Mononuclear cell (primary cell): ENCODE measurements around the gene MMGT1. TPM values are rescaled to one million over a fixed set of nuclear protein-coding genes. Genes with fewer than 3 reads are reported as not detected.

ENCODE experiments used
- H3K27me3 ChIP-seq: 2 replicates; pipeline ENCODE4 v1.6.0; 2011; ENCODE audit warnings: low read length, control low read depth; ENCODE audit not compliant: insufficient read depth
- H3K4me1 ChIP-seq: 2 replicates; pipeline ENCODE4 v1.5.1; 2011; ENCODE audit warnings: mild to moderate bottlenecking, low read length, control low read depth; ENCODE audit not compliant: insufficient read depth
- H3K4me3 ChIP-seq: 2 replicates; pipeline ENCODE4 v1.5.1; 2011; ENCODE audit warnings: mild to moderate bottlenecking, low read length, moderate library complexity
- H3K9me3 ChIP-seq: 2 replicates; pipeline ENCODE4 v1.5.1; 2011; ENCODE audit warnings: low read depth, mild to moderate bottlenecking, control low read depth, low read length
- total RNA-seq: library from RNA; depleted of rRNA; stranded (reverse); fragments of >200 nt; gene quantifications from one replicate; pipeline ENCODE4 v1.2.3, GENCODE V29; 2012

The MMGT1 gene
- total RNA-seq: 36.6 TPM

GRCh38 chrX:135973548-135974278 is at the start of gene MMGT1:
Gene MMGT1, minus strand, starts transcription at chrX:135973988. Its CDS starts 313 bp downstream, at chrX:135973675.
- Histone ChIP-seq H3K4me1 (peaks cover 18% of the 10 kb centered on the region), H3K27me3 (no peaks in the 10 kb centered on the region), H3K4me3 (peak within 1 kb of the TSS; percentile 80), H3K9me3 (no peaks in the 10 kb centered on the region)

DNA sequence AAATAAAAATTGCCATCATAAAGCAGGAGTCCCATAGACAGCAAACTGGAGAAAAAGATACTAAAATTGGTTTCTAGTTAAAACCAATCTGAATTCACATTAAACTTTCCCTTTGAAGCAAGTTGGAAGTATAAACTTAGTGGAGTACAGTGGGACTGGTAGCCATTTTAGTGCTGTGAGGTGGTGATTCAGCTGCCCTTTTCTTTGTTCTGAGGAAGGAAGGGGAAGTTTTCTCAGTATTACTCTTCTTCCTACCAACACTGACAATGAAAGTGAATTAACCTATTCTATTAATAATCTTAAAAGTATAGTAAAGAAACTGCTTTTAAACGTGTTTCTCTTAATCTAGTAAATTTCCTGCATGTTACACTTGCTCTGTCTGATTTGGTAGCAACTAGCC is 48.1 kb upstream of the MMGT1 start:
- no peaks in the 10 kb centered on the region for H3K4me1 ChIP-seq
- H3K4me3 ChIP-seq: no peak overlapping the region
- H3K9me3 ChIP-seq: no peaks in the 10 kb centered on the region
- H3K27me3 ChIP-seq: no peaks in the 10 kb centered on the region

GRCh38 chrX:136021160-136021559 is 47.4 kb upstream of the MMGT1 start:
- Histone ChIP-seq H3K4me3 (no peak overlapping the region), H3K9me3 (no peaks in the 10 kb centered on the region), H3K4me1 (no peaks in the 10 kb centered on the region), H3K27me3 (no peaks in the 10 kb centered on the region)

DNA sequence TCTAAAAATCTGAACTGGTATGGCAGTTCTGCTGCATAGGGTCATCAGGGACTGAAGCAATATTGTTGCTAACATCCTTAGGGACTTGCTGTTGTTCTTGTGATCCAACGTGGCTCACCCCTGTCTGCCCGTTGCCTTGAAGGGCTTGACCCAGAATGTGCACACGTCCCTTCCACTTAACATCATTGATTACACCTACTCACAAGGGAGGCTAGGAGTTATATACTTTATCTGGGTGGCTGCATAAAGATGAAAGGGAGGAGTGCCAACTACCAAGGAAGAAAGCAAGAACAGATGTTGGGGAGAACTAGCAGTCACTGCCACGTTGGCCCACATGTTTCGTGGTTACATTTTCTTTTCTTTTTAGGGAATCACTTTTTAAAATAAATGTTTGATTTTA is 45.4 kb upstream of the MMGT1 start:
- no peak overlapping the region for H3K4me3 ChIP-seq
- no peaks in the 10 kb centered on the region for H3K27me3 ChIP-seq
- no peaks in the 10 kb centered on the region for H3K4me1 ChIP-seq
- no peaks in the 10 kb centered on the region for H3K9me3 ChIP-seq

DNA sequence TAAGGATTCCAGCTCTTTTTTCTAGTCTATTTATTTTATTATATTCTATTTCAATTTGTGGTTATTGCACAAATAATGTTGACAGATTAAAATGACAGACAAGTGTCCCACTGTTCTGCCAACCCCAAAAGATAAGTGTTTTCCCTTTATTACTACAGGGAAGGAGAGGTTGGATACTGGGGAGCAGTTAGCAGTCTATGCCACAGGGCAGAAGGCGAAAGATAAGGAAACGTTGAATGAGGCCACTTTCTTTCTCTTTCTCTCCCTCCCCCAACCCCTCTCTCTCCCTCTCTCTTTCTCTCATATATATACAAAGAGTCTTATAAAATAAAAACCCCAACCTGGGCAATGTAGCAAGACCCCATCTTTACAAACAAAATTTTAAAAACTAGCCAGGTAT is 43.1 kb upstream of the MMGT1 start:
- no peaks in the 10 kb centered on the region for H3K9me3 ChIP-seq
- no peak overlapping the region for H3K4me3 ChIP-seq
- no peaks in the 10 kb centered on the region for H3K4me1 ChIP-seq
- no peaks in the 10 kb centered on the region for H3K27me3 ChIP-seq

GRCh38 chrX:136015016-136015415 is 41.2 kb upstream of the MMGT1 start:
- H3K4me1 ChIP-seq: no peaks in the 10 kb centered on the region
- H3K4me3 ChIP-seq: no peak overlapping the region
- H3K9me3 ChIP-seq: no peaks in the 10 kb centered on the region
- H3K27me3 ChIP-seq: no peaks in the 10 kb centered on the region

DNA sequence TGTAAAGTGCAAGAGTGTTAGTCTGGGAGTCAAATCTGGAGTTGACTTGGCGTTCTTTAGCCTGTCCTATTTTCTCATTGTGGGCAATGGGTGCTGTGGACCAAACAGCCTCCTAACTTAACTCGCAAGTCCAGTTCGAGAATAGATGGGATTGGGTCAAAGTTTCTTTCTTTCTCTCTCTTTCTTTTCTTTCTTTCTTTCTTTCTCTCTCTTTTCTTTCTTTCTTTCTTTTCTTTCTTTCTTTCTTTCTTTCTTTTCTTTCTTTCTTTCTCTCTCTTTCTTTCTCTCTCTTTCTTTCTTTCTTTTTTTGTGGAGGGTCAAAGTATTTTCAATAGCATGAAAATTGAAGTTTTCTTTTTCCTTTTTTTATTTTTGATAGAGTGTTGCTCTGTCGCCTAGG is 14.5 kb upstream of the MMGT1 start:
- Histone ChIP-seq H3K4me3 (no peak overlapping the region), H3K27me3 (no peaks in the 10 kb centered on the region), H3K4me1 (peaks cover 25% of the 10 kb centered on the region), H3K9me3 (no peaks in the 10 kb centered on the region)

- H3K9me3 ChIP-seq: no peaks in the 10 kb centered on the region
- H3K27me3 ChIP-seq: no peaks in the 10 kb centered on the region
- H3K4me3 ChIP-seq: peak overlapping the region; percentile 65
- H3K4me1 ChIP-seq: peaks cover 45% of the 10 kb centered on the region
These were observed 12.2 kb upstream of the MMGT1 start for GRCh38 chrX:135985973-135986310.

GRCh38 chrX:135985157-135985972 is 11.6 kb upstream of the MMGT1 start, which contains the start of gene SLC9A6:
Gene SLC9A6, plus strand, starts transcription at chrX:135985435. Its CDS starts 224 bp downstream, at chrX:135985659.
- Histone ChIP-seq H3K27me3 (no peaks in the 10 kb centered on the region), H3K4me1 (peaks cover 48% of the 10 kb centered on the region), H3K9me3 (no peaks in the 10 kb centered on the region), H3K4me3 (peak within 1 kb of the TSS; percentile 65)

DNA sequence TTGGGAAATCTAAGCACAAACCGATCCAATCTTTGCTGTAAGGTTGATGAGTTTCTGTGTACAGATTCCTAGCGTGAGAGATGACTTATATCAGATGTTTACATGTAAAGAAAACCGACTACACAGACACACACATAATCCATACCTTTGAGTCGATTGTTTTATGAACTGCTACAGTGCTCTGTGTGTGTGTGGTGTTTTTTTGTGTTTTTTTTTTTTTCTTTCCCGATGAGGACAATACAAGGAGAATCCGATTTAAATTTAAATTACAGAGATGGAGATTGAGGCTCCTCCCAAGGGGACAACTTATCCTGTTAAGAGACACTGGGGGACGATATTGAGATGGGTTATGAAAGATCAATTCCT is 11.0 kb upstream of the MMGT1 start:
- Histone ChIP-seq H3K9me3 (no peaks in the 10 kb centered on the region), H3K4me3 (peak overlapping the region; percentile 65), H3K27me3 (no peaks in the 10 kb centered on the region), H3K4me1 (peaks cover 48% of the 10 kb centered on the region)

DNA sequence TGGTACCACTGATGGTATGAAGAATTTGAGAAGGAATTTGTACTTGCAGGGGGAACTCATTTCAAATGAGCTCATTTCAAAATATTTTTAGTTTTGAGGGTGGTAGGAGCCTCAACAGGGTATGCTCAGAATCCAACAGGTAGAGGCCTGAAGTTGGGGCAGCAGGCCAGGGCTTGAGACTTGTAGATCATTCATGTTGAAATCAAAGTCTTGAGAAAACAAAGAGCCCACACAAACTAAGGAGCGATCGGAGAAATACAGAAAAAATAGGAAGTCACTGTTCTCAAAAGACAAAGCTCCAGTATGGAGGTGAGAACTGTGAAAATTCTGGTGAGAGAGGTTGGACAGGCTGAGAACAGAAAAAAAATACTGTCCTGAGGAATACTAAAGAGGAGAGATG is 10.5 kb upstream of the MMGT1 start:
- Histone ChIP-seq H3K27me3 (no peaks in the 10 kb centered on the region), H3K9me3 (no peaks in the 10 kb centered on the region), H3K4me3 (no peak overlapping the region), H3K4me1 (peaks cover 48% of the 10 kb centered on the region)

- no peak overlapping the region for H3K4me3 ChIP-seq
- peaks cover 48% of the 10 kb centered on the region for H3K4me1 ChIP-seq
- H3K27me3 ChIP-seq: no peaks in the 10 kb centered on the region
- no peaks in the 10 kb centered on the region for H3K9me3 ChIP-seq
These were observed 9.1 kb upstream of the MMGT1 start for GRCh38 chrX:135982860-135983259.

DNA sequence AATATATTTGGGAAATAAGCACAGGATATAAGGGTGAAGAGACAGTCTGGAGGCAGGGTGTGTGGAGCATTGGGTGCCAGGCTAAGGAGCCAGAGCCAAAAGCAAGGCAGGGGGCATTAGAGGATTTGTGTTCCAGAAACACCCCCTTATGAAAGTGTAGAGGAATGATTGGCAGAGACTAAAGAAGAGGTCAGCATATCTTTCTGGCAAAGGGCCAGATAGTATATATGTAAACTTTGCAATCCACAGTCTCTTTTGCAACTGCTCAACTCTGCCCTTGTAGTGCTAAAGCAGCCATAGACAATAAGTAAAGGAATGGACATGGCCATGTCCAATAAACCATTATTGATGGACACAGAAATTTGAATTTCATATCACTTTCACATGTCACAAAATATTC is 7.9 kb upstream of the MMGT1 start:
- peaks cover 45% of the 10 kb centered on the region for H3K4me1 ChIP-seq

DNA sequence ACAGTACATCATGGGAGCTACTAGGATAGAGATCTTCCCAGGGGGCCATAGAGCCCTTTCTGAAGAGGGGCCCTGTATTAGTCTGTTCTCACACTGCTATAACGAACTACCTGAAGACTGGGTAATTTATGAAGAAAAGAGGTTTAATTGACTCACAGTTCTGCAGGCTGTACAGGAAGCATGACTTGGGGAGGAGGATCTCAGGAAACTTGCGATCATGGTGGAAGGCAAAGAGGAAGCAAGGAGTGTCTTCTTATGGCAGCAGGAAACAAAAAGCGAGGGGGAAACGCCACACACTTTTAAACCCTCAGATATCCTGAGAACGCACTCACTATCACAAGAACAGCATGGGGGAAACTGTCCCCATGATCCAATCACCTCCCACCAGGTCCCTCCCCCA is 7.2 kb upstream of the MMGT1 start:
- H3K4me3 ChIP-seq: no peak overlapping the region
- H3K9me3 ChIP-seq: no peaks in the 10 kb centered on the region
- H3K27me3 ChIP-seq: no peaks in the 10 kb centered on the region
- peaks cover 39% of the 10 kb centered on the region for H3K4me1 ChIP-seq

More for the DNA sequence above, 7.9 kb upstream of the MMGT1 start:
- Histone ChIP-seq H3K27me3 (no peaks in the 10 kb centered on the region), H3K9me3 (no peaks in the 10 kb centered on the region), H3K4me3 (no peak overlapping the region)

DNA sequence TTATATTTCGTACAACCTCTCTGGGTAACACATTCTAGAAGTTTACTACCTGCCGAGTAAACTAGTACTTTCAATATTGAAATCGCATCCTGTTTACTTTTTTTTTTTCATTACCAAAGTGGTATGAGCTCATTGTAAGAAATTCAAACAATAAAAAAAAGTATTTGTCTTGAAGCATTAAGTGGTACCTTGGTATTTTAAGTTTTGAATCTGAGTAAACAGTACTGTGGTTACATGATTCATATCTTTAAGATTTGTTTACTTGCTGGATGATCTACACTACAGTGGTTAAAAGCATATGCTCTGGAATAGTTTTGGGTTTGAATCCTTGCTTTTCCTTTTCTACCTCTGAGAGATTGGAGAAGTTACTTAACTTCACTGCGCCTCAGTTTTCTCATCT is 3.8 kb upstream of the MMGT1 start:
- no peak overlapping the region for H3K4me3 ChIP-seq
- H3K27me3 ChIP-seq: no peaks in the 10 kb centered on the region
- H3K4me1 ChIP-seq: peaks cover 26% of the 10 kb centered on the region
- H3K9me3 ChIP-seq: no peaks in the 10 kb centered on the region

- H3K9me3 ChIP-seq: no peaks in the 10 kb centered on the region
- H3K4me1 ChIP-seq: peaks cover 18% of the 10 kb centered on the region
- H3K27me3 ChIP-seq: no peaks in the 10 kb centered on the region
- no peak overlapping the region for H3K4me3 ChIP-seq
These were observed 1.6 kb upstream of the MMGT1 start for GRCh38 chrX:135975421-135975820.
